Fibroblast of pulmonary artery (primary cell): ENCODE measurements around the gene TJAP1.
"Not testable (repeated sequence)": the region's sequence is repeated elsewhere in the genome, so short reads cannot be mapped to it uniquely, and the experiment has no call there.

Source experiments
- DNase-seq: peaks from one replicate; pipeline ENCODE4 v3.0.0-alpha.2; 2010; ENCODE audit warnings: low read depth
- H3K4me3 ChIP-seq: replicated peaks from 2 replicates; pipeline ENCODE4 v1.5.1; 2011; ENCODE audit warnings: low read depth, mild to moderate bottlenecking, control low read depth, low read length, moderate library complexity
- TF ChIP-seq, protein P1 (sequence below): IDR thresholded peaks from 2 replicates; pipeline ENCODE4 v1.5.1; 2011; ENCODE audit warnings: mild to moderate bottlenecking, control low read depth, low read length, inconsistent platforms; ENCODE audit errors: missing control alignments

TJAP1 gene

DNA sequence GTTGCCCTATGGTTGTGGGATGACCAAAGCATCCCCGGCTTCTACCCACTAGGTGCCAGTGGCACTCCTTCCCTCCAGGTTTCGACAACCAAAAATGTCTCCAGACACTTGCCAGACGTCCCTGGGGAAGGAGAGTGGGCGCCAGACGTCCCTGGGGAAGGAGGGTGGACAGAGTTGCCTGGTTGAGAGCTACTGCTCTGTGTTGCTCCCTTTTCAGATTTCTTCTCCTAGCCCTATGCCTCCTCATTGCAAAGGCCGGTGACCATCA, 19.7 kb downstream of the TJAP1 start:
- TF ChIP-seq, protein P1, sequence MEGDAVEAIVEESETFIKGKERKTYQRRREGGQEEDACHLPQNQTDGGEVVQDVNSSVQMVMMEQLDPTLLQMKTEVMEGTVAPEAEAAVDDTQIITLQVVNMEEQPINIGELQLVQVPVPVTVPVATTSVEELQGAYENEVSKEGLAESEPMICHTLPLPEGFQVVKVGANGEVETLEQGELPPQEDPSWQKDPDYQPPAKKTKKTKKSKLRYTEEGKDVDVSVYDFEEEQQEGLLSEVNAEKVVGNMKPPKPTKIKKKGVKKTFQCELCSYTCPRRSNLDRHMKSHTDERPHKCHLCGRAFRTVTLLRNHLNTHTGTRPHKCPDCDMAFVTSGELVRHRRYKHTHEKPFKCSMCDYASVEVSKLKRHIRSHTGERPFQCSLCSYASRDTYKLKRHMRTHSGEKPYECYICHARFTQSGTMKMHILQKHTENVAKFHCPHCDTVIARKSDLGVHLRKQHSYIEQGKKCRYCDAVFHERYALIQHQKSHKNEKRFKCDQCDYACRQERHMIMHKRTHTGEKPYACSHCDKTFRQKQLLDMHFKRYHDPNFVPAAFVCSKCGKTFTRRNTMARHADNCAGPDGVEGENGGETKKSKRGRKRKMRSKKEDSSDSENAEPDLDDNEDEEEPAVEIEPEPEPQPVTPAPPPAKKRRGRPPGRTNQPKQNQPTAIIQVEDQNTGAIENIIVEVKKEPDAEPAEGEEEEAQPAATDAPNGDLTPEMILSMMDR: no peak
- no peak overlapping the region for H3K4me3 ChIP-seq

DNA sequence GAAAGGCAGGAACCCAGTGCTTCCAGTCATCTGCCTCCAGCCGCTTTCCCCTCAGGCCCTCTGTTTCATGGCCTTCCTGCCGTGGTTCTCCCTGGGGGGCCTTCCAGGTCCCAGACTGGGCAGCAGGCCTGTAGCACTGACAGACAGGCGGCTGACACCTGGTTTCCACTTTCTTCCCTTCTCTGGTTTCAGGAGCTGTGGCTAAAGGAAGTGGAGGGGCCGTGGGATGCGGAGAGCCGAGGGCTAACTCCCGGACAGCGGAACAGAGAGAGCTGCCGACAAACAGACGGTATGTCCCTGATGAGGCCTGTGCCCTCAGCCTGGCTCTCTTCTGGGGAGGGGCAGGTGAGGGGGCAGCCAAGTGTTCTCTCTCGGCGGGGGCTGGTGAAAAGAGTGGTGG, 20.3 kb downstream of the TJAP1 start:
- TF ChIP-seq, protein P1: no peak
- H3K4me3 ChIP-seq: no peak overlapping the region
- DNase-seq: no peak

More for the DNA sequence above, 19.7 kb downstream of the TJAP1 start:
- no peak for DNase-seq

- H3K4me3 ChIP-seq, DNase-seq: not testable (repeated sequence)
Observed at GRCh38 chr6:43498291-43498690, 20.9 kb downstream of the TJAP1 start.

DNA sequence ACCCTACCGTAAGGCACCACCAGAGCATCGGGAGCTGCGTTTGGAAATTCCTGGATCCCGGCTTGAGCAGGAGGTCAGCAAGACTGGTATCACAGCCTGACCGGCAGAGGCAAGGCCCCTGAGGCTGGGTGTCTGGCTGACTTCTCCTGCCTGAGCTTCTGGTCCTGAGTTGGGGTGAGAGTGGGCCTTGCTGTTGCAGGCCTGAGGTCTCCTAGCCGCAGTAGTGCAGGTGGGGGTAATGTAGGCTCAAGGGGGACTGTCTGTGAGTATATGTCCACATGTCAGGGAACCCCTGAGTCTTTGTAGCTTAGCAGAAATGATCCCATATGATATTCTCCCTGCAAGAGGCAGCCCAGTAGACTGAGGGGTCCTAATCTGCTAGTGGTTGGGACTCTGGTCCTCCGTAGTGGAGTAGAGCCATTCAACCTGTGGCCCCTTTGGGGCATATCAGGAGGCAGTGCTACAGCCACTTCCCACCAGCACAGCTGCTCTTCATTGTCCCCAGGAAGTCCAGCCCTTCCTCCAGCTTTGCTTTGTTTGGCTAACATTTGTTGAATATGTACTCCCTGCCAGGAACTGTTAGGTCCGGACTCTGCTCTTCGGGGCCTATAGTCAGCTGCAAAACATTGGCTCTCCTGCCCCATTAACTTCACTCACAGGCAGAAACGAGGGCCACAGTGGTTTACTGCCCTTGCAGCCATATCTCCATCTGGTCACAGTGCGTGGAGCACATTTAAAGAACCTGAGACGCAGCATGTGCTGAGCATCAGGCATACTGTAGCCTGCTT, 21.9 kb downstream of the TJAP1 start:
- H3K4me3 ChIP-seq: no peak overlapping the region
- no peak for DNase-seq
- TF ChIP-seq, protein P1: no peak

GRCh38 chr6:43500921-43501320, 23.6 kb downstream of the TJAP1 start:
- TF ChIP-seq, protein P1: no peak
- no peak overlapping the region for H3K4me3 ChIP-seq
- no peak for DNase-seq

GRCh38 chr6:43502666-43503065, 25.3 kb downstream of the TJAP1 start:
- TF ChIP-seq, protein P1: no peak
- no peak for DNase-seq
- no peak overlapping the region for H3K4me3 ChIP-seq

DNA sequence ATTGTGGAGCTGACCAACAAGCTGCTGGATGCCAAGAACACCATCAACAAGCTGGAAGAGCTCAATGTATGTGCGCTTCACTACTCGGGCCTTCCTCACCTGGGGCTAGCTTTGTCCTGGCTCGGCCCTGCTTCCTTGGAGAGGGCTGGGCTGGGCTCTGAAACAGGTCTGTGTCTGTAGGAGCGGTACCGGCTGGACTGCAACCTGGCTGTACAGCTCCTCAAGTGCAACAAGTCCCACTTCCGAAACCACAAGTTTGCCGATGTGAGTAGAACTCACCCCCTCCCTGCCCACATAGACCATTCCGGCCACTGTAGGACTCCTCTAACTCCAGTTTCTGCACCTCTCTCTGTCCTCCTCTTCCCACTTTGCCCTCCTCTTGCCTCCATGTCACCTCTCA, 26.1 kb downstream of the TJAP1 start:
- TF ChIP-seq, protein P1: no peak
- no peak overlapping the region for H3K4me3 ChIP-seq

More for the DNA sequence above, 26.1 kb downstream of the TJAP1 start:
- DNase-seq: no peak
